ENCODE measurements around the gene LMBR1L.

DNA sequence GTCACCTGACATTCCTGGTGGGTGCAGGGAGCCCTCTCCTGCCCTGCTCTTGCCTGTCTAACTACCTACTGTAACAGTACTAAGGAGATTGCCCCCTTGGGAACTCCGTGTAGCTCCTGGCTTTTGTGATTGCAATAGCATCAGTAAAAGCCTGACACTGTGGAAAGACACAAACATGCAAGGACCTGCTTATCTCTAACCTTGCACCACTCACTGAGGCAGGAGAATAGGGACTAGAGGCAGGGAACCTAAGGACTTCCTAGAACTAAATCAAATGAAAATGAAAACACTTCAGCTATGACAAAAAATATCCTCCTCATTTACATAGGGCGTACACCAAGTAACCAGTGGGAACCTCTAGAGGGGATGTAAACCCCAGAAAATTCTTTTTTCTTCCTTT is 49.8 kb upstream of the LMBR1L start:
- TF ChIP-seq EZH2phosphoT487 (IDR thresholded peaks at IDR 0.05; ENCODE audit: borderline replicate concordance, low read depth, low read length): no peak
- TF ChIP-seq, protein P1, sequence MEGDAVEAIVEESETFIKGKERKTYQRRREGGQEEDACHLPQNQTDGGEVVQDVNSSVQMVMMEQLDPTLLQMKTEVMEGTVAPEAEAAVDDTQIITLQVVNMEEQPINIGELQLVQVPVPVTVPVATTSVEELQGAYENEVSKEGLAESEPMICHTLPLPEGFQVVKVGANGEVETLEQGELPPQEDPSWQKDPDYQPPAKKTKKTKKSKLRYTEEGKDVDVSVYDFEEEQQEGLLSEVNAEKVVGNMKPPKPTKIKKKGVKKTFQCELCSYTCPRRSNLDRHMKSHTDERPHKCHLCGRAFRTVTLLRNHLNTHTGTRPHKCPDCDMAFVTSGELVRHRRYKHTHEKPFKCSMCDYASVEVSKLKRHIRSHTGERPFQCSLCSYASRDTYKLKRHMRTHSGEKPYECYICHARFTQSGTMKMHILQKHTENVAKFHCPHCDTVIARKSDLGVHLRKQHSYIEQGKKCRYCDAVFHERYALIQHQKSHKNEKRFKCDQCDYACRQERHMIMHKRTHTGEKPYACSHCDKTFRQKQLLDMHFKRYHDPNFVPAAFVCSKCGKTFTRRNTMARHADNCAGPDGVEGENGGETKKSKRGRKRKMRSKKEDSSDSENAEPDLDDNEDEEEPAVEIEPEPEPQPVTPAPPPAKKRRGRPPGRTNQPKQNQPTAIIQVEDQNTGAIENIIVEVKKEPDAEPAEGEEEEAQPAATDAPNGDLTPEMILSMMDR (conservative IDR thresholded peaks at IDR 0.05; ENCODE audit: low read length): no peak
